ENCODE measurements around the gene PPIE.

- TF ChIP-seq EZH2 (IDR thresholded peaks at IDR 0.05; ENCODE audit: low read depth, unreplicated experiment) (no peak), CTCF (conservative IDR thresholded peaks at IDR 0.05; ENCODE audit: low read depth in 2 of 2) (no peak), EZH2phosphoT487 (IDR thresholded peaks at IDR 0.05; ENCODE audit: unreplicated experiment) (no peak), REST (IDR thresholded peaks at IDR 0.05; ENCODE audit: unreplicated experiment) (no peak), POLR2AphosphoS5 (IDR thresholded peaks at IDR 0.05; ENCODE audit: low read depth) (no peak), STAT1 (IDR thresholded peaks at IDR 0.05; ENCODE audit: unreplicated experiment) (no peak), NANOG (IDR thresholded peaks at IDR 0.05; ENCODE audit: borderline replicate concordance) (no peak), JUNB (IDR thresholded peaks at IDR 0.05; ENCODE audit: unreplicated experiment) (no peak), CREB1 (CRISPR knock-in tag; IDR thresholded peaks at IDR 0.05; ENCODE audit: low read depth) (no peak), ZNF331 (CRISPR knock-in tag; IDR thresholded peaks at IDR 0.05; ENCODE audit: low read depth) (no peak), ZNF114 (CRISPR knock-in tag; IDR thresholded peaks at IDR 0.05) (no peak)
- TF ChIP-seq, protein P1, sequence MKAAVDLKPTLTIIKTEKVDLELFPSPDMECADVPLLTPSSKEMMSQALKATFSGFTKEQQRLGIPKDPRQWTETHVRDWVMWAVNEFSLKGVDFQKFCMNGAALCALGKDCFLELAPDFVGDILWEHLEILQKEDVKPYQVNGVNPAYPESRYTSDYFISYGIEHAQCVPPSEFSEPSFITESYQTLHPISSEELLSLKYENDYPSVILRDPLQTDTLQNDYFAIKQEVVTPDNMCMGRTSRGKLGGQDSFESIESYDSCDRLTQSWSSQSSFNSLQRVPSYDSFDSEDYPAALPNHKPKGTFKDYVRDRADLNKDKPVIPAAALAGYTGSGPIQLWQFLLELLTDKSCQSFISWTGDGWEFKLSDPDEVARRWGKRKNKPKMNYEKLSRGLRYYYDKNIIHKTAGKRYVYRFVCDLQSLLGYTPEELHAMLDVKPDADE (IDR thresholded peaks at IDR 0.05) = no peak
- TF ChIP-seq, protein P2, sequence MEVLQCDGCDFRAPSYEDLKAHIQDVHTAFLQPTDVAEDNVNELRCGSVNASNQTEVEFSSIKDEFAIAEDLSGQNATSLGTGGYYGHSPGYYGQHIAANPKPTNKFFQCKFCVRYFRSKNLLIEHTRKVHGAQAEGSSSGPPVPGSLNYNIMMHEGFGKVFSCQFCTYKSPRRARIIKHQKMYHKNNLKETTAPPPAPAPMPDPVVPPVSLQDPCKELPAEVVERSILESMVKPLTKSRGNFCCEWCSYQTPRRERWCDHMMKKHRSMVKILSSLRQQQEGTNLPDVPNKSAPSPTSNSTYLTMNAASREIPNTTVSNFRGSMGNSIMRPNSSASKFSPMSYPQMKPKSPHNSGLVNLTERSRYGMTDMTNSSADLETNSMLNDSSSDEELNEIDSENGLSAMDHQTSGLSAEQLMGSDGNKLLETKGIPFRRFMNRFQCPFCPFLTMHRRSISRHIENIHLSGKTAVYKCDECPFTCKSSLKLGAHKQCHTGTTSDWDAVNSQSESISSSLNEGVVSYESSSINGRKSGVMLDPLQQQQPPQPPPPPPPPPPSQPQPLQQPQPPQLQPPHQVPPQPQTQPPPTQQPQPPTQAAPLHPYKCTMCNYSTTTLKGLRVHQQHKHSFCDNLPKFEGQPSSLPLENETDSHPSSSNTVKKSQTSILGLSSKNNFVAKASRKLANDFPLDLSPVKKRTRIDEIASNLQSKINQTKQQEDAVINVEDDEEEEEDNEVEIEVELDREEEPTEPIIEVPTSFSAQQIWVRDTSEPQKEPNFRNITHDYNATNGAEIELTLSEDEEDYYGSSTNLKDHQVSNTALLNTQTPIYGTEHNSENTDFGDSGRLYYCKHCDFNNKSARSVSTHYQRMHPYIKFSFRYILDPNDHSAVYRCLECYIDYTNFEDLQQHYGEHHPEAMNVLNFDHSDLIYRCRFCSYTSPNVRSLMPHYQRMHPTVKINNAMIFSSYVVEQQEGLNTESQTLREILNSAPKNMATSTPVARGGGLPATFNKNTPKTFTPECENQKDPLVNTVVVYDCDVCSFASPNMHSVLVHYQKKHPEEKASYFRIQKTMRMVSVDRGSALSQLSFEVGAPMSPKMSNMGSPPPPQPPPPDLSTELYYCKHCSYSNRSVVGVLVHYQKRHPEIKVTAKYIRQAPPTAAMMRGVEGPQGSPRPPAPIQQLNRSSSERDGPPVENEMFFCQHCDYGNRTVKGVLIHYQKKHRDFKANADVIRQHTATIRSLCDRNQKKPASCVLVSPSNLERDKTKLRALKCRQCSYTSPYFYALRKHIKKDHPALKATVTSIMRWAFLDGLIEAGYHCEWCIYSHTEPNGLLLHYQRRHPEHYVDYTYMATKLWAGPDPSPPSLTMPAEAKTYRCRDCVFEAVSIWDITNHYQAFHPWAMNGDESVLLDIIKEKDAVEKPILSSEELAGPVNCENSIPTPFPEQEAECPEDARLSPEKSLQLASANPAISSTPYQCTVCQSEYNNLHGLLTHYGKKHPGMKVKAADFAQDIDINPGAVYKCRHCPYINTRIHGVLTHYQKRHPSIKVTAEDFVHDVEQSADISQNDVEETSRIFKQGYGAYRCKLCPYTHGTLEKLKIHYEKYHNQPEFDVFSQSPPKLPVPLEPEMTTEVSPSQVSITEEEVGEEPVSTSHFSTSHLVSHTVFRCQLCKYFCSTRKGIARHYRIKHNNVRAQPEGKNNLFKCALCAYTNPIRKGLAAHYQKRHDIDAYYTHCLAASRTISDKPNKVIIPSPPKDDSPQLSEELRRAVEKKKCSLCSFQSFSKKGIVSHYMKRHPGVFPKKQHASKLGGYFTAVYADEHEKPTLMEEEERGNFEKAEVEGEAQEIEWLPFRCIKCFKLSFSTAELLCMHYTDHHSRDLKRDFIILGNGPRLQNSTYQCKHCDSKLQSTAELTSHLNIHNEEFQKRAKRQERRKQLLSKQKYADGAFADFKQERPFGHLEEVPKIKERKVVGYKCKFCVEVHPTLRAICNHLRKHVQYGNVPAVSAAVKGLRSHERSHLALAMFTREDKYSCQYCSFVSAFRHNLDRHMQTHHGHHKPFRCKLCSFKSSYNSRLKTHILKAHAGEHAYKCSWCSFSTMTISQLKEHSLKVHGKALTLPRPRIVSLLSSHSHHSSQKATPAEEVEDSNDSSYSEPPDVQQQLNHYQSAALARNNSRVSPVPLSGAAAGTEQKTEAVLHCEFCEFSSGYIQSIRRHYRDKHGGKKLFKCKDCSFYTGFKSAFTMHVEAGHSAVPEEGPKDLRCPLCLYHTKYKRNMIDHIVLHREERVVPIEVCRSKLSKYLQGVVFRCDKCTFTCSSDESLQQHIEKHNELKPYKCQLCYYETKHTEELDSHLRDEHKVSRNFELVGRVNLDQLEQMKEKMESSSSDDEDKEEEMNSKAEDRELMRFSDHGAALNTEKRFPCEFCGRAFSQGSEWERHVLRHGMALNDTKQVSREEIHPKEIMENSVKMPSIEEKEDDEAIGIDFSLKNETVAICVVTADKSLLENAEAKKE (CRISPR knock-in tag; IDR thresholded peaks at IDR 0.05) = no peak
Measured at GRCh38 chr1:39779821-39780220, 41.1 kb downstream of the PPIE start.
